CD8-positive, alpha-beta memory T cell (primary cell): ENCODE data around the gene DNAH10. TPM values are rescaled to one million over a fixed set of nuclear protein-coding genes. Genes with fewer than 3 reads are reported as not detected.

ENCODE experiments used
- CTCF ChIA-PET: fragments of 350-600 bp; sonication (Branson Sonifier 250); formaldehyde crosslinking; loops from one replicate; lab custom pipeline; 2021; ENCODE audit warnings: antibody characterized with exemption; lab: Charles Lee
- POLR2A ChIA-PET: fragments of 350-600 bp; sonication (Branson Sonifier 250); formaldehyde crosslinking; loops from one replicate; lab custom pipeline; 2021; ENCODE audit warnings: antibody characterized with exemption; lab: Charles Lee
- DNase-seq, 5 donors: peaks; one replicate each; pipeline versions ENCODE4 v3.0.0 to v3.0.0-alpha.2; 2020 to 2022; ENCODE audit warnings: mixed read lengths in 1 of 5
- H3K27ac ChIP-seq: one replicate; pipeline ENCODE4 v1.7.0; 2013; ENCODE audit warnings: low read depth, mild to moderate bottlenecking, low read length, moderate library complexity
- H3K27me3 ChIP-seq: 2 replicates; pipeline ENCODE4 v1.7.0; 2013; ENCODE audit warnings: low read length, mild to moderate bottlenecking; ENCODE audit not compliant: insufficient read depth, poor library complexity, severe bottlenecking
- H3K36me3 ChIP-seq: 2 replicates; pipeline ENCODE4 v1.7.0; 2013; ENCODE audit warnings: mild to moderate bottlenecking, low read length, moderate library complexity; ENCODE audit not compliant: insufficient read depth
- H3K4me1 ChIP-seq: 2 replicates; pipeline ENCODE4 v1.7.0; 2013; ENCODE audit warnings: mild to moderate bottlenecking, low read length, moderate library complexity; ENCODE audit not compliant: insufficient read depth
- H3K4me3 ChIP-seq: 2 replicates; pipeline ENCODE4 v1.7.0; 2013; ENCODE audit warnings: mild to moderate bottlenecking, low read length
- H3K9me3 ChIP-seq: 2 replicates; pipeline ENCODE4 v1.7.0; 2013; ENCODE audit warnings: mild to moderate bottlenecking, low read length
- H3K27ac Mint-ChIP-seq, 8 donors: one replicate each; pipeline ENCODE4 v1.8.0; 2020 to 2021; ENCODE audit warnings: mixed read lengths in 8 of 8, mild to moderate bottlenecking in 6 of 8, inconsistent platforms in 3 of 8, moderate library complexity in 3 of 8
- H3K27me3 Mint-ChIP-seq, 2 donors: one replicate each; pipeline ENCODE4 v1.8.0; 2020 to 2021; ENCODE audit warnings: mixed read lengths in 2 of 2, mild to moderate bottlenecking in 1 of 2, moderate library complexity in 1 of 2
- H3K36me3 Mint-ChIP-seq, 3 donors: one replicate each; pipeline ENCODE4 v1.8.0; 2020 to 2021; ENCODE audit warnings: mixed read lengths in 3 of 3, inconsistent platforms in 1 of 3, mild to moderate bottlenecking in 1 of 3
- H3K4me1 Mint-ChIP-seq, 3 donors: one replicate each; pipeline ENCODE4 v1.8.0; 2020 to 2021; ENCODE audit warnings: mixed read lengths in 3 of 3, inconsistent platforms in 1 of 3, mild to moderate bottlenecking in 1 of 3
- H3K4me3 Mint-ChIP-seq, 7 donors: one replicate each; pipeline ENCODE4 v1.8.0; 2020 to 2021; ENCODE audit warnings: mixed read lengths in 7 of 7, mild to moderate bottlenecking in 6 of 7, moderate library complexity in 4 of 7, inconsistent platforms in 2 of 7
- H3K9me3 Mint-ChIP-seq, 5 donors: one replicate each; pipeline ENCODE4 v1.8.0; 2020 to 2022; ENCODE audit warnings: mixed read lengths in 5 of 5, mild to moderate bottlenecking in 3 of 5, moderate library complexity in 2 of 5, inconsistent platforms in 1 of 5
- polyA plus RNA-seq: library from polyadenylated mRNA; unstranded; fragments of 300-500 nt; fragmentation: Illumina TruSeq; gene quantifications from one replicate; pipeline ENCODE4 v1.2.3, GENCODE V29; 2021
- total RNA-seq, 2 experiments: library from RNA; stranded (reverse); gene quantifications; one replicate each; pipeline ENCODE4 v1.2.3, GENCODE V29; 2021

The DNAH10 gene
- total and polyA plus RNA-seq, 3 experiments from 2014 or later: 0.09 to 0.13 TPM; not detected in 1

GRCh38 chr12:123860377-123860776 is 98.3 kb downstream of the DNAH10 start:
- H3K27me3 Mint-ChIP-seq: peaks cover 10 to 15% of the 10 kb centered on the region in 2 donors
- H3K4me1 Mint-ChIP-seq: no peaks in the 10 kb centered on the region
- ChIA-PET CTCF (no interaction called here), POLR2A (no interaction called here)
- H3K36me3 ChIP-seq: no peaks in the 10 kb centered on the region
- H3K4me1 ChIP-seq: no peaks in the 10 kb centered on the region
- no peaks in the 10 kb centered on the region for H3K9me3 Mint-ChIP-seq
- no peak overlapping the region for H3K4me3 Mint-ChIP-seq
- H3K9me3 ChIP-seq: no peaks in the 10 kb centered on the region
- no peak overlapping the region for H3K27ac Mint-ChIP-seq
- no peak for DNase-seq
- no peaks in the 10 kb centered on the region for H3K36me3 Mint-ChIP-seq
- no peak overlapping the region for H3K27ac ChIP-seq
- H3K27me3 ChIP-seq: no peaks in the 10 kb centered on the region
- no peak overlapping the region for H3K4me3 ChIP-seq

- Mint-ChIP-seq H3K27ac (no peak overlapping the region), H3K4me1 (no peaks in the 10 kb centered on the region), H3K4me3 (no peak overlapping the region), H3K36me3 (no peaks in the 10 kb centered on the region), H3K9me3 (no peaks in the 10 kb centered on the region), H3K27me3 (peaks cover 10 to 12% of the 10 kb centered on the region in 2 donors)
- H3K9me3 ChIP-seq: no peaks in the 10 kb centered on the region
- ChIA-PET CTCF (no interaction called here), POLR2A (no interaction called here)
- no peaks in the 10 kb centered on the region for H3K27me3 ChIP-seq
- DNase-seq: no peak
- no peaks in the 10 kb centered on the region for H3K4me1 ChIP-seq
- H3K36me3 ChIP-seq: no peaks in the 10 kb centered on the region
- no peak overlapping the region for H3K4me3 ChIP-seq
- no peak overlapping the region for H3K27ac ChIP-seq
These were observed 99.3 kb downstream of the DNAH10 start for GRCh38 chr12:123861392-123861791.

- no peaks in the 10 kb centered on the region for H3K27me3 ChIP-seq
- DNase-seq: no peak
- POLR2A ChIA-PET: no interaction called here
- H3K27ac ChIP-seq: no peak overlapping the region
- Mint-ChIP-seq H3K27ac (no peak overlapping the region), H3K36me3 (no peaks in the 10 kb centered on the region), H3K9me3 (no peaks in the 10 kb centered on the region), H3K27me3 (peaks cover 11 to 34% of the 10 kb centered on the region in 2 donors), H3K4me3 (no peak overlapping the region), H3K4me1 (no peaks in the 10 kb centered on the region)
- H3K4me3 ChIP-seq: no peak overlapping the region
- no peaks in the 10 kb centered on the region for H3K36me3 ChIP-seq
- CTCF ChIA-PET: no interaction called here
- no peaks in the 10 kb centered on the region for H3K4me1 ChIP-seq
- H3K9me3 ChIP-seq: no peaks in the 10 kb centered on the region
These were observed 105.0 kb downstream of the DNAH10 start for GRCh38 chr12:123867141-123867540.

- Mint-ChIP-seq H3K4me1 (no peaks in the 10 kb centered on the region), H3K9me3 (no peaks in the 10 kb centered on the region), H3K27me3 (peaks cover 9 to 34% of the 10 kb centered on the region in 2 donors), H3K27ac (no peak overlapping the region), H3K36me3 (no peaks in the 10 kb centered on the region), H3K4me3 (no peak overlapping the region)
- Histone ChIP-seq H3K9me3 (no peaks in the 10 kb centered on the region), H3K4me3 (no peak overlapping the region), H3K36me3 (no peaks in the 10 kb centered on the region), H3K4me1 (no peaks in the 10 kb centered on the region), H3K27ac (no peak overlapping the region), H3K27me3 (no peaks in the 10 kb centered on the region)
- ChIA-PET POLR2A (no interaction called here), CTCF (no interaction called here)
- no peak for DNase-seq
These were observed 106.7 kb downstream of the DNAH10 start for GRCh38 chr12:123868791-123869190.

GRCh38 chr12:123873793-123874192 is 111.7 kb downstream of the DNAH10 start:
- Histone ChIP-seq H3K9me3 (no peaks in the 10 kb centered on the region), H3K36me3 (no peaks in the 10 kb centered on the region), H3K4me3 (no peak overlapping the region), H3K4me1 (no peaks in the 10 kb centered on the region), H3K27ac (no peak overlapping the region), H3K27me3 (no peaks in the 10 kb centered on the region)
- no peak for DNase-seq
- Mint-ChIP-seq H3K27me3 (peaks cover 12 to 13% of the 10 kb centered on the region in 2 donors), H3K36me3 (no peaks in the 10 kb centered on the region), H3K27ac (no peak overlapping the region), H3K9me3 (no peaks in the 10 kb centered on the region), H3K4me1 (no peaks in the 10 kb centered on the region), H3K4me3 (no peak overlapping the region)
- POLR2A ChIA-PET: no interaction called here
- CTCF ChIA-PET: no interaction called here

GRCh38 chr12:123877968-123878367 is 115.9 kb downstream of the DNAH10 start:
- CTCF ChIA-PET: no interaction called here
- Mint-ChIP-seq H3K36me3 (no peaks in the 10 kb centered on the region), H3K9me3 (no peaks in the 10 kb centered on the region), H3K27me3 (peaks cover 8 to 20% of the 10 kb centered on the region in 2 donors), H3K4me1 (no peaks in the 10 kb centered on the region), H3K4me3 (no peak overlapping the region), H3K27ac (no peak overlapping the region)
- Histone ChIP-seq H3K4me1 (no peaks in the 10 kb centered on the region), H3K9me3 (no peaks in the 10 kb centered on the region), H3K36me3 (no peaks in the 10 kb centered on the region), H3K27ac (no peak overlapping the region), H3K4me3 (no peak overlapping the region), H3K27me3 (no peaks in the 10 kb centered on the region)
- POLR2A ChIA-PET: no interaction called here
- DNase-seq: no peak

- Histone ChIP-seq H3K4me3 (no peak overlapping the region), H3K4me1 (no peaks in the 10 kb centered on the region)
- CTCF ChIA-PET: no interaction called here
These were observed 117.0 kb downstream of the DNAH10 start for GRCh38 chr12:123879101-123879500.

GRCh38 chr12:123879691-123880090 is 117.6 kb downstream of the DNAH10 start:
- H3K36me3 ChIP-seq: no peaks in the 10 kb centered on the region
- Mint-ChIP-seq H3K27me3 (peaks cover 11 to 33% of the 10 kb centered on the region in 2 donors), H3K27ac (no peak overlapping the region), H3K36me3 (no peaks in the 10 kb centered on the region), H3K4me1 (no peaks in the 10 kb centered on the region), H3K4me3 (no peak overlapping the region), H3K9me3 (no peaks in the 10 kb centered on the region)
- H3K4me3 ChIP-seq: no peak overlapping the region
- ChIA-PET POLR2A (no interaction called here), CTCF (no interaction called here)
- H3K9me3 ChIP-seq: no peaks in the 10 kb centered on the region
- H3K4me1 ChIP-seq: no peaks in the 10 kb centered on the region
- no peaks in the 10 kb centered on the region for H3K27me3 ChIP-seq
- no peak for DNase-seq
- H3K27ac ChIP-seq: no peak overlapping the region

More at GRCh38 chr12:123879101-123879500, 117.0 kb downstream of the DNAH10 start:
- Mint-ChIP-seq H3K36me3 (no peaks in the 10 kb centered on the region), H3K27ac (no peak overlapping the region), H3K27me3 (peaks cover 11 to 28% of the 10 kb centered on the region in 2 donors), H3K4me1 (no peaks in the 10 kb centered on the region), H3K9me3 (no peaks in the 10 kb centered on the region), H3K4me3 (no peak overlapping the region)
- no peaks in the 10 kb centered on the region for H3K9me3 ChIP-seq
- H3K36me3 ChIP-seq: no peaks in the 10 kb centered on the region
- POLR2A ChIA-PET: no interaction called here
- DNase-seq: no peak
- no peaks in the 10 kb centered on the region for H3K27me3 ChIP-seq
- no peak overlapping the region for H3K27ac ChIP-seq
